H1 (cell line): ENCODE data around the gene NUDCD2. TPM values are rescaled to one million over a fixed set of nuclear protein-coding genes. Genes with fewer than 3 reads are reported as not detected.

Experiments
- CTCF ChIA-PET: fragments of 300-600 bp; sonication (Branson Sonifier 250); formaldehyde crosslinking; loops from one replicate; lab custom pipeline; 2021; ENCODE audit not compliant: partially characterized antibody; lab: Charles Lee
- POLR2A ChIA-PET: fragments of 300-600 bp; sonication (Branson Sonifier 250); formaldehyde crosslinking; loops from one replicate; lab custom pipeline; 2021; ENCODE audit warnings: inconsistent platforms; ENCODE audit not compliant: partially characterized antibody; lab: Charles Lee
- DNase-seq, 2 experiments: peaks; one replicate each; pipeline versions ENCODE4 v3.0.0 to v3.0.0-alpha.2; 2010 to 2022; ENCODE audit warnings: low spot score in 2 of 2, low read depth in 1 of 2, mixed read lengths in 1 of 2
- FAIRE-seq: peaks from 2 replicates; lab custom pipeline; 2011; peaks lifted over from hg19 to GRCh38; lab: Jason Lieb, UNC
- H2AFZ ChIP-seq: 2 replicates; pipeline ENCODE4 v1.8.1; 2012; ENCODE audit warnings: low read length, inconsistent platforms
- H2AK5ac ChIP-seq: 2 replicates; pipeline ENCODE4 v1.6.1; 2013; ENCODE audit warnings: low read depth, low read length
- H2BK120ac ChIP-seq: replicated peaks from 2 replicates; pipeline ENCODE3; 2013; ENCODE audit warnings: low read depth, low read length, inconsistent platforms
- H2BK12ac ChIP-seq: 2 replicates; pipeline ENCODE4 v1.6.1; 2013; ENCODE audit warnings: low read depth, low read length
- H2BK15ac ChIP-seq: 2 replicates; pipeline ENCODE4 v1.6.1; 2013; ENCODE audit warnings: low read length
- H2BK20ac ChIP-seq: 2 replicates; pipeline ENCODE4 v1.6.1; 2013; ENCODE audit warnings: low read length
- H2BK5ac ChIP-seq: 2 replicates; pipeline ENCODE4 v1.6.1; 2013; ENCODE audit warnings: low read depth, low read length
- H3K14ac ChIP-seq: 2 replicates; pipeline ENCODE4 v1.6.1; 2013; ENCODE audit warnings: inconsistent platforms; ENCODE audit not compliant: insufficient read length
- H3K18ac ChIP-seq: 2 replicates; pipeline ENCODE4 v1.6.1; 2013; ENCODE audit warnings: low read length; ENCODE audit errors: extremely low read depth
- H3K23ac ChIP-seq: 2 replicates; pipeline ENCODE4 v1.6.1; 2013; ENCODE audit warnings: inconsistent platforms; ENCODE audit not compliant: insufficient read length
- H3K23me2 ChIP-seq: 2 replicates; pipeline ENCODE4 v1.6.1; 2013; ENCODE audit warnings: low read depth, low read length
- H3K27ac ChIP-seq: 2 replicates; pipeline ENCODE4 v1.6.1; 2011; ENCODE audit warnings: low read depth, low read length, inconsistent platforms
- H3K27me3 ChIP-seq, 4 experiments: replicated peaks in 1 of 4; 1 replicate in 1 of 4; 2 replicates in 3 of 4; pipeline versions ENCODE4 v1.6.1 to v1.8.1; 2011 to 2013; ENCODE audit warnings: low read length in 3 of 4, mild to moderate bottlenecking in 3 of 4, inconsistent platforms in 2 of 4, mixed read lengths in 2 of 4, moderate library complexity in 1 of 4; ENCODE audit not compliant: control insufficient read depth in 3 of 4, insufficient read depth in 3 of 4; ENCODE audit errors: extremely low read depth in 1 of 4
- H3K36me3 ChIP-seq, 4 experiments: 2 replicates each; pipeline versions ENCODE4 v1.6.1 to v1.8.1; 2011 to 2013; ENCODE audit warnings: mild to moderate bottlenecking in 4 of 4, low read length in 3 of 4, moderate library complexity in 2 of 4, control low read depth in 1 of 4, inconsistent platforms in 1 of 4; ENCODE audit not compliant: insufficient read depth in 4 of 4, control insufficient read depth in 2 of 4
- H3K4ac ChIP-seq: replicated peaks from 2 replicates; pipeline ENCODE3; 2013; ENCODE audit warnings: low read length, low read depth, mixed read lengths, inconsistent platforms; ENCODE audit not compliant: insufficient read length
- H3K4me1 ChIP-seq, 4 experiments: replicated peaks in 1 of 4; 1 replicate in 1 of 4; 2 replicates in 3 of 4; pipeline versions ENCODE4 v1.6.1 to v1.8.1; 2011 to 2013; ENCODE audit warnings: low read length in 3 of 4, inconsistent platforms in 2 of 4, mixed read lengths in 1 of 4; ENCODE audit not compliant: insufficient read depth in 4 of 4, control insufficient read depth in 3 of 4
- H3K4me2 ChIP-seq, 2 experiments: 2 replicates each; pipeline versions ENCODE4 v1.6.1 to v1.8.1; 2011 to 2013; ENCODE audit warnings: low read depth in 2 of 2, low read length in 2 of 2, control low read depth in 1 of 2, inconsistent platforms in 1 of 2, mild to moderate bottlenecking in 1 of 2; ENCODE audit not compliant: insufficient read depth in 1 of 2
- H3K4me3 ChIP-seq, 4 experiments: fragments of 200-600, 300-600 bp in 1 of 4; sonication (generic), shearing (Covaris generic), sonication (Bioruptor Twin) in 1 of 4; 2 replicates each; pipeline versions ENCODE4 v1.5.1 to v1.8.1; 2011 to 2016; ENCODE audit warnings: low read length in 4 of 4, low read depth in 3 of 4, control low read depth in 2 of 4, inconsistent platforms in 2 of 4, mild to moderate bottlenecking in 2 of 4, mixed read lengths in 1 of 4, moderate library complexity in 1 of 4; ENCODE audit not compliant: insufficient read depth in 2 of 4; ENCODE audit errors: extremely low read depth in 1 of 4
- H3K56ac ChIP-seq: replicated peaks from 2 replicates; pipeline ENCODE3; 2013; ENCODE audit warnings: low read depth, mild to moderate bottlenecking, mixed read lengths, low read length, inconsistent platforms; ENCODE audit not compliant: insufficient read length
- H3K79me1 ChIP-seq: 2 replicates; pipeline ENCODE4 v1.6.1; 2013; ENCODE audit warnings: low read depth, low read length, control low read depth
- H3K79me2 ChIP-seq, 2 experiments: 2 replicates each; pipeline versions ENCODE4 v1.6.1 to v1.8.1; 2012 to 2013; ENCODE audit warnings: low read length in 2 of 2, mild to moderate bottlenecking in 2 of 2, inconsistent platforms in 1 of 2; ENCODE audit not compliant: insufficient read depth in 2 of 2, control insufficient read depth in 1 of 2
- H3K9ac ChIP-seq, 4 experiments: replicated peaks in 1 of 4; 1 replicate in 1 of 4; 2 replicates in 3 of 4; pipeline versions ENCODE4 v1.6.1 to v1.8.1; 2011 to 2013; ENCODE audit warnings: low read depth in 3 of 4, low read length in 3 of 4, control low read depth in 2 of 4, mild to moderate bottlenecking in 2 of 4, moderate library complexity in 2 of 4, inconsistent platforms in 1 of 4; ENCODE audit errors: extremely low read depth in 1 of 4
- H3K9me3 ChIP-seq, 2 experiments: 2 replicates each; pipeline versions ENCODE4 v1.6.1 to v1.8.1; 2012 to 2013; ENCODE audit warnings: mild to moderate bottlenecking in 2 of 2, moderate library complexity in 2 of 2, control low read depth in 1 of 2, inconsistent platforms in 1 of 2, low read depth in 1 of 2, low read length in 1 of 2, mixed read lengths in 1 of 2; ENCODE audit not compliant: insufficient read depth in 2 of 2
- H4K20me1 ChIP-seq, 2 experiments: replicated peaks in 1 of 2; 2 replicates each; pipeline versions ENCODE3 to v1.8.1; 2011 to 2013; ENCODE audit warnings: inconsistent platforms in 2 of 2, low read length in 2 of 2, mild to moderate bottlenecking in 1 of 2; ENCODE audit not compliant: insufficient read depth in 2 of 2, control insufficient read depth in 1 of 2
- H4K5ac ChIP-seq: 2 replicates; pipeline ENCODE4 v1.6.1; 2013; ENCODE audit warnings: low read length, low read depth, mixed read lengths, inconsistent platforms; ENCODE audit not compliant: insufficient read length
- H4K8ac ChIP-seq: 2 replicates; pipeline ENCODE4 v1.8.0; 2013; ENCODE audit warnings: mild to moderate bottlenecking, moderate library complexity, low read length, inconsistent platforms; ENCODE audit not compliant: insufficient read depth; ENCODE audit errors: extremely low read depth
- H4K91ac ChIP-seq: replicated peaks from 2 replicates; pipeline ENCODE3; 2013; ENCODE audit warnings: low read length, mixed read lengths, inconsistent platforms; ENCODE audit not compliant: insufficient read length
- EZH2 ChIP-seq: fragments of 200-600 bp; sonication (generic); IDR thresholded peaks from 2 replicates; pipeline ENCODE4 v1.7.1; 2012; ENCODE audit warnings: low read depth, mild to moderate bottlenecking, moderate library complexity, low read length, inconsistent platforms; ENCODE audit not compliant: severe bottlenecking
- JUN ChIP-seq: IDR thresholded peaks from 2 replicates; pipeline ENCODE4 v1.6.1; 2011; ENCODE audit warnings: low read depth, mild to moderate bottlenecking, improper control_type of control experiment, low read length
- POLR2AphosphoS5 ChIP-seq: IDR thresholded peaks from 2 replicates; pipeline ENCODE4 v1.6.1; 2011; ENCODE audit warnings: low read depth, low read length
- RAD21 ChIP-seq, 2 experiments: IDR thresholded peaks in 1 of 2; conservative IDR thresholded peaks in 1 of 2; 2 replicates each; pipeline ENCODE4 v1.6.1; 2011; ENCODE audit warnings: low read depth in 2 of 2, low read length in 2 of 2, improper control_type of control experiment in 1 of 2, inconsistent platforms in 1 of 2, mild to moderate bottlenecking in 1 of 2, moderate library complexity in 1 of 2
- RNF2 ChIP-seq: fragments of 200-900, 300-1000 bp; sonication (generic); IDR thresholded peaks from 2 replicates; pipeline ENCODE4 v1.7.1; 2016; ENCODE audit warnings: borderline replicate concordance, low read depth, mild to moderate bottlenecking, antibody characterized with exemption, low read length; ENCODE audit not compliant: poor library complexity, severe bottlenecking; ENCODE audit errors: missing control alignments
- TBP ChIP-seq: IDR thresholded peaks from 2 replicates; pipeline ENCODE4 v1.6.1; 2011; ENCODE audit warnings: low read depth, low read length, improper control_type of control experiment
- WGBS, 2 experiments: shearing (Covaris generic) in 1 of 2; methylation state at CpG; one replicate each; pipeline versions ENCODE4 v1.1.6 to v1.1.7; 2013 to 2015; ENCODE audit warnings: low lambda C conversion rate in 2 of 2, mixed read lengths in 2 of 2, inconsistent platforms in 1 of 2, low coverage in 1 of 2, missing lambda C conversion rate in 1 of 2; ENCODE audit not compliant: insufficient replicate concordance in 2 of 2, insufficient coverage in 1 of 2, insufficient read length in 1 of 2; ENCODE audit errors: extremely low coverage in 1 of 2, missing lambda C conversion rate in 1 of 2; 5-methylcytosine and 5-hydroxymethylcytosine counted together
- polyA plus RNA-seq, 7 experiments: library from polyadenylated mRNA; depleted of rRNA in 3 of 7; stranded (reverse) in 5 of 7; unstranded in 2 of 7; fragments of >200 nt in 5 of 7; fragments of 200-250 nt in 2 of 7; gene quantifications; 1 replicate in 5 of 7; 2 replicates in 1 of 7; 4 replicates in 1 of 7; pipeline versions ENCODE4 v1.2.1 to v1.2.3, GENCODE V29; 2011 to 2013; ENCODE audit warnings: missing spikeins in 2 of 7, mixed read lengths in 2 of 7
- total RNA-seq: library from RNA; stranded (reverse); fragmentation: NEBNext Ultra II Directional; extraction: Animal tissue kit (Norgen Biotek cat#: 25700); gene quantifications from 2 replicates; pipeline ENCODE4 v1.2.1, GENCODE V29; 2021
- TF ChIP-seq, protein P1 (sequence below), 3 experiments: IDR thresholded peaks; 1 replicate in 2 of 3; 2 replicates in 1 of 3; pipeline versions ENCODE4 v1.5.1 to v1.6.1; 2011; ENCODE audit warnings: low read length in 3 of 3, mild to moderate bottlenecking in 3 of 3, inconsistent platforms in 2 of 3, low read depth in 1 of 3, moderate library complexity in 1 of 3; ENCODE audit not compliant: insufficient read depth in 1 of 3; ENCODE audit errors: control extremely low read depth in 1 of 3
- TF ChIP-seq, protein P2 (sequence below): IDR thresholded peaks from 2 replicates; pipeline ENCODE4 v1.6.1; 2011; ENCODE audit warnings: low read depth, mild to moderate bottlenecking, low read length; ENCODE audit not compliant: insufficient read depth

Gene NUDCD2
- total and polyA plus RNA-seq, 2 of the 8 experiments (the other 6 are each of a cell fraction or from before 2014, with no cell fraction given): 12.2 to 59.5 TPM

DNA sequence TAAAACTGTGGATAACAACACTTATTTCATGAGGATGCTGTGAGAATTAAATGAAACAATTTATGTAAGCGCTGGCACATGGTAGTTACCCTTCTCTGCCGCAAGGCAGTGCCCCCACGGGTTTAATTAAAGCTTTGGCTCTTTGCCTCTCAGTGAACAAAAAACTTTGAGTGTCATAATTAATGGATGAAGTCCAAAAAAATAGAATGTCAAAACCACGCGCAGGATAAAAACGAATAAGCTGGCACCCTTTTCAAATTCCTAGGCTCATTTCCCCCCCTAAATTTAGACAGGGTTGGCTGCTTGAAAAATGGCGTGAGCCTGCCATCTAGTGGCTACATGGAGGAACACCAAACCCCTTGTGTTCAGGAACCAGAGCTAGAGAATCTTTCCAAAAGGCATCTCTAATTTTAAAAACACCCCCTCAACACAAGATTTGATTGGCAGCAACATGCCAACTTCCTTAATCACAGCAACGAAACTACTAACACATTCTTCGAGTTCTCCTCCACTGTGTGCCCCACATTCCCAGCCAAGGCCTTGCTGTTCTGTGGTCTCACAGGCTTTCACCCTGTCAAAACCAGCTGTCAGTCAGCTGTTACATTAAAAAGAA is 51.5 kb downstream of the NUDCD2 start:
- CTCF ChIA-PET: interaction anchor here (0.7 to 7.8 kb wide), 47 partner anchors 8 to 1865 kb away, joined by 3 to 64 read pairs (median 4); partner anchors contain the start of gene CCNG1
- FAIRE-seq (peak; percentile 99), DNase-seq (peak in 1 of 2 experiments; percentile 75)
- Histone ChIP-seq H3K18ac (no peak overlapping the region), H3K9ac (no peak overlapping the region), H4K20me1 (no peaks in the 10 kb centered on the region), H3K14ac (no peak overlapping the region), H3K27me3 (no peaks in the 10 kb centered on the region), H3K56ac (no peak overlapping the region), H3K79me2 (no peaks in the 10 kb centered on the region), H3K4me2 (no peak overlapping the region), H3K4me1 (no peaks in the 10 kb centered on the region), H3K36me3 (no peaks in the 10 kb centered on the region), H3K23me2 (no peaks in the 10 kb centered on the region), H4K91ac (no peak overlapping the region), H2BK5ac (no peak overlapping the region), H4K8ac (no peak overlapping the region), H3K9me3 (no peaks in the 10 kb centered on the region), H2BK15ac (no peak overlapping the region), H2AFZ (no peak overlapping the region), H3K79me1 (no peaks in the 10 kb centered on the region), H4K5ac (no peak overlapping the region), H2BK20ac (0 out of 2 replicates have a peak overlapping the region, but pooled peaks have one; percentile 77), H3K23ac (no peak overlapping the region), H3K27ac (no peak overlapping the region), H2AK5ac (no peak overlapping the region)
- 36% methylated on average over 9 of the region's 9 CpGs; no CpG with 5 or more reads in 1 of the 2 experiments for WGBS, 2 experiments
- no peak for TF ChIP-seq EZH2
- no peak for TF ChIP-seq JUN
- peak; percentile 92 to 94 for TF ChIP-seq RAD21 (IDR thresholded peaks at IDR 0.05 in 1 of 2, conservative IDR thresholded peaks at IDR 0.05 in 1 of 2; ENCODE audit: low read depth in 2 of 2, low read length in 2 of 2)
- TF ChIP-seq, protein P1, sequence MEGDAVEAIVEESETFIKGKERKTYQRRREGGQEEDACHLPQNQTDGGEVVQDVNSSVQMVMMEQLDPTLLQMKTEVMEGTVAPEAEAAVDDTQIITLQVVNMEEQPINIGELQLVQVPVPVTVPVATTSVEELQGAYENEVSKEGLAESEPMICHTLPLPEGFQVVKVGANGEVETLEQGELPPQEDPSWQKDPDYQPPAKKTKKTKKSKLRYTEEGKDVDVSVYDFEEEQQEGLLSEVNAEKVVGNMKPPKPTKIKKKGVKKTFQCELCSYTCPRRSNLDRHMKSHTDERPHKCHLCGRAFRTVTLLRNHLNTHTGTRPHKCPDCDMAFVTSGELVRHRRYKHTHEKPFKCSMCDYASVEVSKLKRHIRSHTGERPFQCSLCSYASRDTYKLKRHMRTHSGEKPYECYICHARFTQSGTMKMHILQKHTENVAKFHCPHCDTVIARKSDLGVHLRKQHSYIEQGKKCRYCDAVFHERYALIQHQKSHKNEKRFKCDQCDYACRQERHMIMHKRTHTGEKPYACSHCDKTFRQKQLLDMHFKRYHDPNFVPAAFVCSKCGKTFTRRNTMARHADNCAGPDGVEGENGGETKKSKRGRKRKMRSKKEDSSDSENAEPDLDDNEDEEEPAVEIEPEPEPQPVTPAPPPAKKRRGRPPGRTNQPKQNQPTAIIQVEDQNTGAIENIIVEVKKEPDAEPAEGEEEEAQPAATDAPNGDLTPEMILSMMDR (IDR thresholded peaks at IDR 0.05; ENCODE audit: control extremely low read depth in 1 of 3, insufficient read depth in 1 of 3, low read depth in 1 of 3, low read length in 3 of 3): peak; percentile 36 to 87 (median 80)
- TF ChIP-seq POLR2AphosphoS5: no peak
- no peak for TF ChIP-seq TBP
- TF ChIP-seq, protein P2, sequence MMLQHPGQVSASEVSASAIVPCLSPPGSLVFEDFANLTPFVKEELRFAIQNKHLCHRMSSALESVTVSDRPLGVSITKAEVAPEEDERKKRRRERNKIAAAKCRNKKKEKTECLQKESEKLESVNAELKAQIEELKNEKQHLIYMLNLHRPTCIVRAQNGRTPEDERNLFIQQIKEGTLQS: peak; percentile 6; the same call in 1 of the 2 replicates
- TF ChIP-seq RNF2: no peak
- TF ChIP-seq, all 59 proteins: peak for 3
- H2BK12ac ChIP-seq: no peak overlapping the region
- H3K4me3 ChIP-seq: no peak overlapping the region
- POLR2A ChIA-PET: no interaction called here
- H3K4ac ChIP-seq: no peak overlapping the region
- H2BK120ac ChIP-seq: no peak overlapping the region
